Peyer's patch (tissue), 4 donors: Measurements from ENCODE around the gene MYO3B. TPM values are rescaled to one million over a fixed set of nuclear protein-coding genes. Genes with fewer than 3 reads are reported as not detected.
A peak's percentile ranks its signal among the peaks of the same experiment; 100 is the strongest.

Experiments
- DNase-seq, 3 donors: peaks; one replicate each; pipeline ENCODE4 v3.0.0-alpha.2; 2017 to 2019
- H3K27ac ChIP-seq, 4 donors: fragments of 200-600 bp; sonication (generic); one replicate each; pipeline ENCODE4 v1.5.1; 2016 to 2019
- H3K27me3 ChIP-seq, 2 donors: fragments of 200-600 bp; sonication (generic); one replicate each; pipeline ENCODE4 v1.5.1; 2019
- H3K36me3 ChIP-seq, 3 donors: fragments of 200-600 bp; sonication (generic); one replicate each; pipeline ENCODE4 v1.5.1; 2016 to 2019
- H3K4me1 ChIP-seq, 4 donors: fragments of 200-600 bp; sonication (generic); one replicate each; pipeline ENCODE4 v1.5.1; 2016 to 2019
- H3K4me3 ChIP-seq, 4 donors: fragments of 200-600 bp; sonication (generic); 1 replicate in 3 of 4; 2 replicates in 1 of 4; pipeline ENCODE4 v1.5.1; 2016 to 2019; ENCODE audit warnings: mild to moderate bottlenecking in 1 of 4
- H3K9me3 ChIP-seq, 4 donors: fragments of 200-600 bp; sonication (generic); one replicate each; pipeline ENCODE4 v1.5.1; 2016 to 2019; ENCODE audit warnings: mild to moderate bottlenecking in 1 of 4
- POLR2A ChIP-seq, 2 donors: fragments of 450-650 bp; IDR thresholded peaks; one replicate each; pipeline ENCODE4 v1.5.1; 2017; ENCODE audit warnings: antibody characterized with exemption in 2 of 2, mild to moderate bottlenecking in 2 of 2, moderate library complexity in 2 of 2
- total RNA-seq, 4 donors: library from RNA; depleted of rRNA; stranded (reverse); fragments of >200 nt; gene quantifications; one replicate each; pipeline ENCODE4 v1.1.0, GENCODE V29; 2016
- TF ChIP-seq, protein P1 (sequence below), 6 experiments: fragments of 450-650 bp in 4 of 6; fragments of 200-600 bp in 2 of 6; sonication (generic) in 1 of 6; IDR thresholded peaks; one replicate each; pipeline ENCODE4 v1.5.1; 2017 to 2019; ENCODE audit warnings: antibody characterized with exemption in 6 of 6, mild to moderate bottlenecking in 3 of 6, moderate library complexity in 1 of 6

MYO3B gene
- total RNA-seq, 4 donors from 2014 or later: not detected

GRCh38 chr2:170505631-170506275, 327.8 kb downstream of the MYO3B start:
- H3K27ac ChIP-seq: peak overlapping the region in 2 of 4 donors; percentile 33 to 40
- no peaks in the 10 kb centered on the region for H3K27me3 ChIP-seq
- TF ChIP-seq, protein P1, sequence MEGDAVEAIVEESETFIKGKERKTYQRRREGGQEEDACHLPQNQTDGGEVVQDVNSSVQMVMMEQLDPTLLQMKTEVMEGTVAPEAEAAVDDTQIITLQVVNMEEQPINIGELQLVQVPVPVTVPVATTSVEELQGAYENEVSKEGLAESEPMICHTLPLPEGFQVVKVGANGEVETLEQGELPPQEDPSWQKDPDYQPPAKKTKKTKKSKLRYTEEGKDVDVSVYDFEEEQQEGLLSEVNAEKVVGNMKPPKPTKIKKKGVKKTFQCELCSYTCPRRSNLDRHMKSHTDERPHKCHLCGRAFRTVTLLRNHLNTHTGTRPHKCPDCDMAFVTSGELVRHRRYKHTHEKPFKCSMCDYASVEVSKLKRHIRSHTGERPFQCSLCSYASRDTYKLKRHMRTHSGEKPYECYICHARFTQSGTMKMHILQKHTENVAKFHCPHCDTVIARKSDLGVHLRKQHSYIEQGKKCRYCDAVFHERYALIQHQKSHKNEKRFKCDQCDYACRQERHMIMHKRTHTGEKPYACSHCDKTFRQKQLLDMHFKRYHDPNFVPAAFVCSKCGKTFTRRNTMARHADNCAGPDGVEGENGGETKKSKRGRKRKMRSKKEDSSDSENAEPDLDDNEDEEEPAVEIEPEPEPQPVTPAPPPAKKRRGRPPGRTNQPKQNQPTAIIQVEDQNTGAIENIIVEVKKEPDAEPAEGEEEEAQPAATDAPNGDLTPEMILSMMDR (IDR thresholded peaks at IDR 0.05): no peak
- no peak for TF ChIP-seq POLR2A (IDR thresholded peaks at IDR 0.05)
- DNase-seq: peak in 1 of 3 donors; percentile 73
- peaks cover 0 to 4% (median 0%) of the 10 kb centered on the region in 4 donors for H3K4me1 ChIP-seq
- no peaks in the 10 kb centered on the region for H3K36me3 ChIP-seq
- H3K4me3 ChIP-seq: peak overlapping the region in 1 of 4 donors; percentile 2
- no peaks in the 10 kb centered on the region for H3K9me3 ChIP-seq

DNA sequence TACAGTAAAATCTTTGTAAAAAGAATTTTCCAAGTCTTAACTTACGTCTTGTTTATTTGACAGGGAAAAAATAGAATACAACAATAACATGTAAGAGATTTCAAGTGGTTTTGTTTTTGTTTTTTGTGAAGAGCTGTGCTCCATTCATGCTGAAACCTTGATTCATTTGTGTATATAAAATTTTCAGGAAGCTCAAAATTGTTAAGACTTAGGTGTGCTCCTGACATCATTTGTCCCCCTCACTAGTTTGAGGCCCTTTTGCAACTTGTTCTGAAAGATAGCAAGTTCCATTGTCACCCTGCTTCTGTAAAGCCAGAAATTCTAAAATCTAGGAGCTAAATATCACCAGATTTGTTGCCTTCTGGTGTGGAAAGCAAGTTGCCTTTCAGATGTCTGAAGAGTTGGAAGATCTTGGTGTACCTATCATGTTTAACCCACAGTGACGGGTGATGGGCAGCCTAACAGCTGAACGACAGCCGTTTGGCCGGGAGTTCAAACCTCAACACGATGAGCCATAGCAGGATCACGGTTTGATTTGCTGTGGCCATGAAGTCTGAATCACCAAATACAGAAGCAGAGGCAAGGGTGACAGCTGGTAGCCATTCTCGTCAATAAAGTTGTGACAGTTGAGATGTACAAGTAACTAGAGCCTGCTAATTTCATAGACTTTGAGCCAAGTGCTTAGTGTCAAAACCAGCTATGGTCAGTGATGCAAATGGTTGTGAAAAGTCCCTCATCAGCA, 331.7 kb downstream of the MYO3B start:
- H3K4me1 ChIP-seq: peaks cover 0 to 4% (median 0%) of the 10 kb centered on the region in 4 donors
- no peak overlapping the region for H3K4me3 ChIP-seq
- TF ChIP-seq, protein P1 (IDR thresholded peaks at IDR 0.05): no peak
- TF ChIP-seq POLR2A (IDR thresholded peaks at IDR 0.05): no peak
- H3K27ac ChIP-seq: no peak overlapping the region
- no peaks in the 10 kb centered on the region for H3K36me3 ChIP-seq
- H3K27me3 ChIP-seq: no peaks in the 10 kb centered on the region
- no peaks in the 10 kb centered on the region for H3K9me3 ChIP-seq
- no peak for DNase-seq

- no peaks in the 10 kb centered on the region for H3K9me3 ChIP-seq
- H3K27ac ChIP-seq: no peak overlapping the region
- no peaks in the 10 kb centered on the region for H3K4me1 ChIP-seq
- TF ChIP-seq POLR2A (IDR thresholded peaks at IDR 0.05): no peak
- TF ChIP-seq, protein P1 (IDR thresholded peaks at IDR 0.05): no peak
- no peaks in the 10 kb centered on the region for H3K36me3 ChIP-seq
- no peak for DNase-seq
- H3K27me3 ChIP-seq: no peaks in the 10 kb centered on the region
- H3K4me3 ChIP-seq: no peak overlapping the region
Observed at GRCh38 chr2:170512266-170512665, 334.3 kb downstream of the MYO3B start.

DNA sequence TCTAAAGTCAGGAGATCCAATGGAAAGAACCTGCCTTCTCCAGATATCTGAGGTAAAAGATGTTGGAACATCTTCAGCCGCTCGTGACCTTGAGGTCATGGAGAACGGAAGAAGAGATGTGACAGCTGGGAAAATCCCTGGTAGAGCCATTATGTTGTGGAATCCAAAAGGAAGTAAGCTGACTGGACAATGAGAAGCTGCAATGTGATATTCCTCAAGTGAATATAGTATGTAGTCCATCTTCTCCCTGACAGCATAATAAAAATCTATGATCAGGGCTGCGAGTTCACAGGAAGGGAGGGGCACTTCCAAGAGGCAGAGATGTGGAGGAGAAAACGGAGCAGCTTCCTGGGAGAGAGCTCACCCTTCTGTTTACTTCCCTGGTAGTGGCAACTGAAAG, 336.2 kb downstream of the MYO3B start:
- Histone ChIP-seq H3K4me3 (no peak overlapping the region), H3K27me3 (no peaks in the 10 kb centered on the region), H3K9me3 (no peaks in the 10 kb centered on the region), H3K4me1 (no peaks in the 10 kb centered on the region), H3K36me3 (no peaks in the 10 kb centered on the region), H3K27ac (no peak overlapping the region)
- TF ChIP-seq, protein P1 (IDR thresholded peaks at IDR 0.05): no peak
- TF ChIP-seq POLR2A (IDR thresholded peaks at IDR 0.05): no peak
- no peak for DNase-seq

GRCh38 chr2:170517538-170517937, 339.6 kb downstream of the MYO3B start:
- no peak for TF ChIP-seq POLR2A (IDR thresholded peaks at IDR 0.05)
- TF ChIP-seq, protein P1 (IDR thresholded peaks at IDR 0.05): no peak

More at GRCh38 chr2:170517538-170517937, 339.6 kb downstream of the MYO3B start:
- Histone ChIP-seq H3K4me1 (no peaks in the 10 kb centered on the region), H3K27me3 (no peaks in the 10 kb centered on the region), H3K9me3 (no peaks in the 10 kb centered on the region), H3K27ac (no peak overlapping the region), H3K4me3 (no peak overlapping the region), H3K36me3 (no peaks in the 10 kb centered on the region)
- no peak for DNase-seq
